GM12892 (cell line): ENCODE data around the gene ABCG8. TPM values are rescaled to one million over a fixed set of nuclear protein-coding genes. Genes with fewer than 3 reads are reported as not detected.

Experiments
- DNase-seq: peaks from one replicate; pipeline ENCODE4 v3.0.0; 2011; ENCODE audit not compliant: insufficient read length
- FAIRE-seq: peaks from 2 replicates; lab custom pipeline; 2011; peaks lifted over from hg19 to GRCh38; lab: Jason Lieb, UNC
- POLR2A ChIP-seq: IDR thresholded peaks from 2 replicates; pipeline ENCODE4 v1.6.1; 2011; ENCODE audit warnings: low read depth, low read length, control low read depth
- POLR2AphosphoS5 ChIP-seq: IDR thresholded peaks from 2 replicates; pipeline ENCODE4 v1.6.1; 2011; ENCODE audit warnings: low read depth, low read length, control low read depth
- TAF1 ChIP-seq: IDR thresholded peaks from 2 replicates; pipeline ENCODE4 v1.6.1; 2011; ENCODE audit warnings: low read depth, mild to moderate bottlenecking, control low read depth, low read length, borderline replicate concordance
- polyA plus RNA-seq: library from polyadenylated mRNA; unstranded; fragments of >200 nt; gene quantifications from one replicate; pipeline ENCODE4 v1.2.1, GENCODE V29; 2012; ENCODE audit warnings: missing spikeins, inconsistent platforms; ENCODE audit not compliant: missing spikeins

The ABCG8 gene
- polyA plus RNA-seq: 0.08 TPM

- no peak for FAIRE-seq
- no peak for TF ChIP-seq TAF1
- no peak for TF ChIP-seq POLR2AphosphoS5
- no peak for TF ChIP-seq POLR2A
Measured at GRCh38 chr2:43838560-43839267, at the start of gene ABCG8, which contains the start of gene ABCG5. TSS of gene ABCG8 (plus strand) at chr2:43838971. CDS start at chr2:43839054, 83 bp downstream. TSS of gene ABCG5 (minus strand) at chr2:43838839. CDS start at chr2:43838679, 160 bp downstream.

GRCh38 chr2:43790147-43790546, 48.6 kb upstream of the ABCG8 start:
- DNase-seq: no peak
- TF ChIP-seq POLR2AphosphoS5: no peak
- TF ChIP-seq TAF1: no peak
- TF ChIP-seq POLR2A: no peak
- FAIRE-seq: no peak

More at GRCh38 chr2:43838560-43839267, at the start of gene ABCG8, which contains the start of gene ABCG5:
- no peak for DNase-seq

- TF ChIP-seq TAF1: no peak
- no peak for TF ChIP-seq POLR2A
- TF ChIP-seq POLR2AphosphoS5: no peak
- no peak for FAIRE-seq
- DNase-seq: no peak
Measured at GRCh38 chr2:43791035-43791765, 47.6 kb upstream of the ABCG8 start.

GRCh38 chr2:43792653-43793052, 46.1 kb upstream of the ABCG8 start:
- FAIRE-seq (no peak), DNase-seq (no peak)
- TF ChIP-seq TAF1 (no peak), POLR2A (no peak), POLR2AphosphoS5 (no peak)

- FAIRE-seq (no peak), DNase-seq (no peak)
- TF ChIP-seq POLR2A (no peak), TAF1 (no peak)
Measured at GRCh38 chr2:43794956-43795355, 43.8 kb upstream of the ABCG8 start.

- no peak for DNase-seq
- no peak for FAIRE-seq
- TF ChIP-seq POLR2AphosphoS5 (no peak), TAF1 (no peak), POLR2A (no peak)
Measured at GRCh38 chr2:43796206-43796605, 42.6 kb upstream of the ABCG8 start.

- DNase-seq: no peak
Measured at GRCh38 chr2:43798300-43798699, 40.5 kb upstream of the ABCG8 start.

GRCh38 chr2:43800894-43801293, 37.9 kb upstream of the ABCG8 start:
- DNase-seq (no peak), FAIRE-seq (no peak)
- TF ChIP-seq TAF1: no peak
- no peak for TF ChIP-seq POLR2A
- TF ChIP-seq POLR2AphosphoS5: no peak

More at GRCh38 chr2:43798300-43798699, 40.5 kb upstream of the ABCG8 start:
- FAIRE-seq: no peak
- TF ChIP-seq POLR2AphosphoS5: no peak
- TF ChIP-seq TAF1: no peak

GRCh38 chr2:43802135-43802534, 36.6 kb upstream of the ABCG8 start:
- FAIRE-seq (no peak), DNase-seq (no peak)
- no peak for TF ChIP-seq POLR2A
- no peak for TF ChIP-seq TAF1
- no peak for TF ChIP-seq POLR2AphosphoS5

- FAIRE-seq (no peak), DNase-seq (no peak)
- TF ChIP-seq POLR2A: no peak
Measured at GRCh38 chr2:43803113-43803512, 35.7 kb upstream of the ABCG8 start.

GRCh38 chr2:43806719-43807031, 32.1 kb upstream of the ABCG8 start:
- DNase-seq (no peak), FAIRE-seq (no peak)
- TF ChIP-seq TAF1 (no peak), POLR2AphosphoS5 (no peak), POLR2A (no peak)

GRCh38 chr2:43810452-43810851, 28.3 kb upstream of the ABCG8 start:
- DNase-seq (no peak), FAIRE-seq (no peak)
- TF ChIP-seq POLR2AphosphoS5 (no peak), POLR2A (no peak), TAF1 (no peak)
